Pancreas (tissue), 10 donors: ENCODE results near the gene DLG2. TPM values are rescaled to one million over a fixed set of nuclear protein-coding genes. Genes with fewer than 3 reads are reported as not detected.

ENCODE experiments used
- ATAC-seq, 4 donors: fragments of 200-7000 bp; cut with Tn5 transposase; one replicate each; pipeline versions ENCODE4 v1.8.0 to v1.9.1; 2020; ENCODE audit warnings: mild to moderate bottlenecking in 4 of 4, moderate library complexity in 4 of 4
- DNase-seq, 6 donors: peaks; one replicate each; pipeline ENCODE4 v3.0.0-alpha.2; 2020
- FAIRE-seq: peaks from 2 replicates; lab custom pipeline; 2012; peaks lifted over from hg19 to GRCh38; lab: Jason Lieb, UNC
- H3K27ac ChIP-seq, 4 donors: fragments of 200-600 bp; sonication (generic); 1 replicate in 3 of 4; 2 replicates in 1 of 4; pipeline versions ENCODE4 v1.5.0 to v1.8.0; 2020
- H3K27me3 ChIP-seq, 4 donors: fragments of 200-600 bp; one replicate each; pipeline ENCODE4 v1.8.0; 2021
- H3K36me3 ChIP-seq, 3 donors: fragments of 200-600 bp; sonication (generic) in 1 of 3; one replicate each; pipeline versions ENCODE4 v1.5.0 to v1.8.0; 2020 to 2021
- H3K4me1 ChIP-seq, 3 donors: fragments of 200-600 bp; one replicate each; pipeline ENCODE4 v1.8.0; 2021
- H3K4me3 ChIP-seq, 4 donors: fragments of 200-600 bp; sonication (generic) in 2 of 4; one replicate each; pipeline versions ENCODE4 v1.5.0 to v1.8.0; 2020 to 2021
- H3K9me3 ChIP-seq, 4 donors: fragments of 200-600 bp; one replicate each; pipeline ENCODE4 v1.8.0; 2021
- CTCF ChIP-seq, 4 donors: fragments of 200-600 bp; sonication (generic) in 3 of 4; IDR thresholded peaks; one replicate each; pipeline versions ENCODE4 v1.5.0 to v1.8.0; 2021; ENCODE audit warnings: antibody characterized with exemption in 4 of 4
- WGBS, 2 donors: extraction: QIAGEN DNeasy Blood & Tissue Kit; methylation state at CpG; one replicate each; pipeline ENCODE4 v1.1.7; 2013; 5-methylcytosine and 5-hydroxymethylcytosine counted together
- intact Hi-C, 3 donors: fragments of 100-400 bp; cut with DNase I; formaldehyde crosslinking; loops; one replicate each; pipeline versions ENCODE4 v1.11.1 to v1.14.2; 2022
- polyA plus RNA-seq, 2 donors: library from polyadenylated mRNA; stranded (reverse); fragments of 200-250 nt; gene quantifications; one replicate each; pipeline ENCODE4 v1.2.3, GENCODE V29; 2013
- total RNA-seq, 6 donors: library from RNA; stranded (reverse); fragmentation: NEBNext Ultra II Directional in 4 of 6; extraction: Animal tissue kit (Norgen Biotek cat#: 25700) in 4 of 6; gene quantifications; one replicate each; pipeline versions ENCODE4 v1.2.1 to v1.2.4, GENCODE V29; 2021 to 2023
- donor health status: healthy with polysubstance abuse.
- donor health status: DM: no; HTN: no; CAD: no; lungs with moderate emphysema.
- donor health status: DM: no; HTN: no; CAD: no.
- donor health status: control.
- donor health status: control.
- donor health status: Bipolar disorder and iron deficiency.
- donor health status: DM: yes; HTN: yes; CAD: no.
- donor health status: DM: no; HTN: no; CAD: no.
- donor health status: DM: no; HTN: no; CAD: no.
- donor health status: DM: yes; HTN: yes; CAD: no.

The DLG2 gene
- total and polyA plus RNA-seq, 8 donors = 1.2 to 5.4 (median 3.6) TPM

DNA sequence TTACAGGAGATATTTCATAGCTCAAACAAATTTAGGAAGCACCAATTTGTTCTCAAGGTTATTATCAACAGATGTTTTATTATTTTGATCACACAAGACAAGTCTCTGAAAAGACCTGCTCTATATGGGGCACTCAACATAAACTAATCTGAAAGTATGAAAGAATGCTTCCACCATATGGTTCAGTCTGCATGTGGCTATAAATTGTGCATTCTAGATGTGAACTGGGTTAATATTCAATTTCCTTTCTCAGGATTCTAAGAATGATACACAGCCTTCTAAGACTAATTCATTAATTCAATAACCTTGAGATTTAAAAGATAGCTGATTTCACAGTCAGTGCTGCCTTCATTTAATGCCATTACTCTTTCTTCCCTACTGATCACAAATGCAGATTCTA is 1489.6 kb downstream of the DLG2 start:
- Histone ChIP-seq H3K36me3 (no peaks in the 10 kb centered on the region), H3K4me1 (no peaks in the 10 kb centered on the region), H3K27ac (no peak overlapping the region), H3K9me3 (no peaks in the 10 kb centered on the region), H3K27me3 (no peaks in the 10 kb centered on the region), H3K4me3 (no peak overlapping the region)
- intact Hi-C loops = no loop called here
- no peak for TF ChIP-seq CTCF (IDR thresholded peaks at IDR 0.05)
- DNase-seq (no peak), ATAC-seq (no peak), FAIRE-seq (no peak)

- Histone ChIP-seq H3K36me3 (no peaks in the 10 kb centered on the region), H3K9me3 (no peaks in the 10 kb centered on the region), H3K4me1 (no peaks in the 10 kb centered on the region), H3K4me3 (no peak overlapping the region), H3K27me3 (no peaks in the 10 kb centered on the region), H3K27ac (no peak overlapping the region)
- intact Hi-C loops = no loop called here
- FAIRE-seq = no peak
- peak in 1 of 4 donors; percentile 26 for ATAC-seq
- no peak for TF ChIP-seq CTCF (IDR thresholded peaks at IDR 0.05)
- DNase-seq = peak in 1 of 6 donors; percentile 11
Observed at GRCh38 chr11:84136926-84137325, 1490.2 kb downstream of the DLG2 start.

GRCh38 chr11:84130646-84131427 is 1496.3 kb downstream of the DLG2 start:
- H3K9me3 ChIP-seq = no peaks in the 10 kb centered on the region
- no peak for ATAC-seq

GRCh38 chr11:84129961-84130576 is 1497.1 kb downstream of the DLG2 start:
- no peak for DNase-seq
- no peak overlapping the region for H3K27ac ChIP-seq
- H3K27me3 ChIP-seq = no peaks in the 10 kb centered on the region
- intact Hi-C loops = no loop called here
- ATAC-seq = no peak
- WGBS, 2 donors = 50 to 70% methylated on average over 2 of the region's 2 CpGs
- FAIRE-seq = no peak
- no peak for TF ChIP-seq CTCF (IDR thresholded peaks at IDR 0.05)
- H3K4me1 ChIP-seq = no peaks in the 10 kb centered on the region
- no peaks in the 10 kb centered on the region for H3K9me3 ChIP-seq
- no peaks in the 10 kb centered on the region for H3K36me3 ChIP-seq
- H3K4me3 ChIP-seq = no peak overlapping the region

More at GRCh38 chr11:84130646-84131427, 1496.3 kb downstream of the DLG2 start:
- no peak overlapping the region for H3K27ac ChIP-seq
- FAIRE-seq (no peak), DNase-seq (no peak)
- no peaks in the 10 kb centered on the region for H3K4me1 ChIP-seq
- 79 to 85% methylated on average over 3 of the region's 3 CpGs for WGBS, 2 donors
- H3K4me3 ChIP-seq = no peak overlapping the region
- no peaks in the 10 kb centered on the region for H3K36me3 ChIP-seq
- no peaks in the 10 kb centered on the region for H3K27me3 ChIP-seq
- intact Hi-C loops = no loop called here
- TF ChIP-seq CTCF (IDR thresholded peaks at IDR 0.05) = no peak

DNA sequence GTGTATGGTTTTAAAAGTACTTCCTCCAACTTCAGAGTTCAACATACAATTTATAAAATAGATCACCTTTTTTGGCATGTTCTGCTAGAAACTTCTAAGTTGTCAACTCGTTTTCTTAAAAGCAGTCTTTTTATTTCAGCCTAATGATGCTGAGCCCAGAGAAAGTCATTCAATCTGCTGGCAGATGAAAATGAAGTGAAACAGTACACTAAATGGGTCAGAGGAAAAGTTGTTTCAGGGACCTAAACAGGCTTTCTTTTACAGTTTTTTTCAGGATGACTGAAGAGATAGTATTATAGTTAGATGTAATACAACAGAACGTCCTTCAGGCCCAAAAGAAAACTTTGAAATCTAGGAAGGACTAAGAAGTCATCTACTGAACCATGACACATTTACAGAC is 1498.3 kb downstream of the DLG2 start:
- no peak overlapping the region for H3K4me3 ChIP-seq
- no peaks in the 10 kb centered on the region for H3K36me3 ChIP-seq
- no peaks in the 10 kb centered on the region for H3K27me3 ChIP-seq
- no peaks in the 10 kb centered on the region for H3K9me3 ChIP-seq
- 51 to 55% methylated on average over 2 of the region's 2 CpGs for WGBS, 2 donors
- H3K4me1 ChIP-seq = no peaks in the 10 kb centered on the region
- DNase-seq = no peak
- ATAC-seq = no peak
- no peak for TF ChIP-seq CTCF (IDR thresholded peaks at IDR 0.05)
- H3K27ac ChIP-seq = no peak overlapping the region
- no peak for FAIRE-seq
- intact Hi-C loops = no loop called here
